Neural cell (in vitro differentiated cells): ENCODE results near the gene CDK5RAP1.

Source experiments
- CTCF ChIP-seq: fragments of 450-650 bp; IDR thresholded peaks from 2 replicates; pipeline ENCODE4 v1.5.1; 2014; ENCODE audit warnings: antibody characterized with exemption, mild to moderate bottlenecking, moderate library complexity; ENCODE audit not compliant: poor library complexity, severe bottlenecking
- EP300 ChIP-seq: fragments of 450-650 bp; conservative IDR thresholded peaks from 2 replicates; pipeline ENCODE4 v1.6.1; 2014; ENCODE audit warnings: antibody characterized with exemption, mild to moderate bottlenecking, moderate library complexity; ENCODE audit not compliant: poor library complexity, severe bottlenecking
- EZH2 ChIP-seq: fragments of 200-600, 300-800 bp; shearing (Covaris generic), sonication (generic); IDR thresholded peaks from 2 replicates; pipeline ENCODE4 v1.6.1; 2014; ENCODE audit warnings: antibody characterized with exemption, low read length, borderline replicate concordance, mild to moderate bottlenecking; ENCODE audit not compliant: insufficient read depth, poor library complexity, severe bottlenecking
- POLR2AphosphoS5 ChIP-seq: IDR thresholded peaks from 2 replicates; pipeline ENCODE4 v1.6.1; 2012
- RAD21 ChIP-seq: fragments of 450-650 bp; conservative IDR thresholded peaks from 2 replicates; pipeline ENCODE4 v1.6.1; 2014; ENCODE audit warnings: antibody characterized with exemption, mild to moderate bottlenecking, moderate library complexity
- REST ChIP-seq: IDR thresholded peaks from 2 replicates; pipeline ENCODE4 v1.6.1; 2012; ENCODE audit warnings: borderline replicate concordance
- SMC3 ChIP-seq: fragments of 450-650 bp; conservative IDR thresholded peaks from 2 replicates; pipeline ENCODE4 v1.6.1; 2014; ENCODE audit warnings: antibody characterized with exemption, mild to moderate bottlenecking, moderate library complexity; ENCODE audit not compliant: poor library complexity
- TAF1 ChIP-seq: IDR thresholded peaks from 2 replicates; pipeline ENCODE4 v1.6.1; 2012; ENCODE audit warnings: low read depth

- TF ChIP-seq EP300 (no peak), CTCF (no peak), REST (no peak), EZH2 (no peak), SMC3 (no peak), TAF1 (no peak), POLR2AphosphoS5 (no peak), RAD21 (no peak)
Observed at GRCh38 chr20:33393609-33394008, 7.7 kb downstream of the CDK5RAP1 start.
